Body of pancreas (tissue), 4 donors: ENCODE measurements around the gene SETD2. TPM values are rescaled to one million over a fixed set of nuclear protein-coding genes. Genes with fewer than 3 reads are reported as not detected.
"Not testable (repeated sequence)": the region's sequence is repeated elsewhere in the genome, so short reads cannot be mapped to it uniquely, and the experiment has no call there.

Source experiments
- ATAC-seq: fragments of 150-250 bp; one replicate; pipeline ENCODE4 v1.9.1; 2016
- DNase-seq, 4 donors: peaks; one replicate each; pipeline ENCODE4 v3.0.0-alpha.2; 2019
- H3K27ac ChIP-seq, 4 donors: fragments of 200-600 bp; sonication (generic); 1 replicate in 3 of 4; 2 replicates in 1 of 4; pipeline versions ENCODE4 v1.5.1 to v1.6.1; 2016 to 2019; ENCODE audit warnings: mild to moderate bottlenecking in 1 of 4, mixed read lengths in 1 of 4, moderate library complexity in 1 of 4
- H3K27me3 ChIP-seq, 2 donors: fragments of 200-600 bp; sonication (generic); one replicate each; pipeline ENCODE4 v1.6.0; 2016; ENCODE audit warnings: mild to moderate bottlenecking in 1 of 2
- H3K36me3 ChIP-seq, 2 donors: fragments of 200-600 bp; sonication (generic); replicated peaks in 1 of 2; 2 replicates each; pipeline ENCODE4 v1.5.1; 2016; ENCODE audit warnings: low read depth in 2 of 2; ENCODE audit not compliant: insufficient read depth in 1 of 2
- H3K4me1 ChIP-seq: fragments of 200-600 bp; sonication (generic); one replicate; pipeline ENCODE4 v1.6.0; 2016
- H3K4me3 ChIP-seq, 2 donors: fragments of 200-600 bp; sonication (generic); 1 replicate in 1 of 2; 2 replicates in 1 of 2; pipeline ENCODE4 v1.5.1; 2016 to 2019
- H3K9me3 ChIP-seq, 3 donors: fragments of 200-600 bp; sonication (generic); 1 replicate in 2 of 3; 2 replicates in 1 of 3; pipeline ENCODE4 v1.5.1; 2016
- CTCF ChIP-seq, 7 experiments: fragments of 450-650 bp in 4 of 7; fragments of 200-600 bp in 3 of 7; sonication (generic) in 3 of 7; IDR thresholded peaks; one replicate each; pipeline ENCODE4 v1.5.1; 2016 to 2019; ENCODE audit warnings: antibody characterized with exemption in 7 of 7
- POLR2A ChIP-seq, 3 donors: fragments of 450-650 bp; IDR thresholded peaks; one replicate each; pipeline ENCODE4 v1.6.1; 2016; ENCODE audit warnings: antibody characterized with exemption in 3 of 3, mild to moderate bottlenecking in 2 of 3
- whole genome bisulfite sequencing, 2 donors: methylation state at CpG; one replicate each; pipeline ENCODE4 v1.1.5; 2017; 5-methylcytosine and 5-hydroxymethylcytosine counted together
- intact Hi-C: fragments of 100-400 bp; cut with DNase I; formaldehyde crosslinking; loops from one replicate; pipeline ENCODE4 v1.15.1; 2023
- total RNA-seq, 2 donors: library from RNA; depleted of rRNA; stranded (reverse); fragments of >200 nt; gene quantifications; one replicate each; pipeline ENCODE4 v1.1.0, GENCODE V29; 2016

The SETD2 gene
- total RNA-seq, 2 donors from 2014 or later = 49.5 to 70.2 TPM

- intact Hi-C loops = no loop called here
- WGBS, 2 donors = 54 to 62% methylated on average over 2 of the region's 2 CpGs
- peaks cover 4 to 8% of the 10 kb centered on the region in 2 donors for H3K36me3 ChIP-seq
Observed at GRCh38 chr3:47034868-47035489, 128.9 kb downstream of the SETD2 start.

GRCh38 chr3:47031041-47031440 is 132.9 kb downstream of the SETD2 start:
- WGBS, 2 donors = 72 to 89% methylated on average over 4 of the region's 4 CpGs
- H3K9me3 ChIP-seq, intact Hi-C loops, H3K4me3 ChIP-seq, DNase-seq, H3K27me3 ChIP-seq, ATAC-seq, H3K36me3 ChIP-seq, H3K27ac ChIP-seq: not testable (repeated sequence)
- H3K4me1 ChIP-seq = peaks cover 10% of the 10 kb centered on the region

More at GRCh38 chr3:47034868-47035489, 128.9 kb downstream of the SETD2 start:
- H3K27me3 ChIP-seq = no peaks in the 10 kb centered on the region
- peak overlapping the region in 2 of 4 donors; percentile 16 to 43 for H3K27ac ChIP-seq
- H3K4me1 ChIP-seq = peaks cover 17% of the 10 kb centered on the region
- no peak for ATAC-seq
- DNase-seq = peak in 1 of 4 donors; percentile 22
- no peak for TF ChIP-seq CTCF (IDR thresholded peaks at IDR 0.05)
- no peak for TF ChIP-seq POLR2A (IDR thresholded peaks at IDR 0.05)
- H3K9me3 ChIP-seq = no peaks in the 10 kb centered on the region
- no peak overlapping the region for H3K4me3 ChIP-seq

GRCh38 chr3:47028667-47029066 is 135.2 kb downstream of the SETD2 start:
- H3K27ac ChIP-seq = no peak overlapping the region
- no peaks in the 10 kb centered on the region for H3K9me3 ChIP-seq

GRCh38 chr3:47028146-47028545 is 135.8 kb downstream of the SETD2 start:
- peaks cover 0 to 3% of the 10 kb centered on the region in 2 donors for H3K36me3 ChIP-seq
- 62 to 90% methylated on average over 3 of the region's 3 CpGs for WGBS, 2 donors
- H3K4me3 ChIP-seq = no peak overlapping the region
- DNase-seq (no peak), ATAC-seq (no peak)
- TF ChIP-seq POLR2A (IDR thresholded peaks at IDR 0.05) (no peak), CTCF (IDR thresholded peaks at IDR 0.05) (no peak)
- H3K4me1 ChIP-seq = peaks cover 1% of the 10 kb centered on the region
- no peaks in the 10 kb centered on the region for H3K27me3 ChIP-seq
- intact Hi-C loops = no loop called here
- H3K9me3 ChIP-seq = no peaks in the 10 kb centered on the region
- no peak overlapping the region for H3K27ac ChIP-seq

More at GRCh38 chr3:47028667-47029066, 135.2 kb downstream of the SETD2 start:
- peaks cover 0 to 4% of the 10 kb centered on the region in 2 donors for H3K36me3 ChIP-seq
- H3K4me1 ChIP-seq = no peaks in the 10 kb centered on the region
- TF ChIP-seq CTCF (IDR thresholded peaks at IDR 0.05) (no peak), POLR2A (IDR thresholded peaks at IDR 0.05) (no peak)
- intact Hi-C loops = no loop called here
- no peak overlapping the region for H3K4me3 ChIP-seq
- DNase-seq (no peak), ATAC-seq (no peak)
- 89 to 94% methylated on average over 1 of the region's 1 CpG for WGBS, 2 donors
- no peaks in the 10 kb centered on the region for H3K27me3 ChIP-seq

- H3K4me3 ChIP-seq, DNase-seq, H3K27ac ChIP-seq, intact Hi-C loops, H3K9me3 ChIP-seq, H3K36me3 ChIP-seq, ATAC-seq, H3K27me3 ChIP-seq: not testable (repeated sequence)
- 80 to 100% methylated on average over 1 of the region's 1 CpG for WGBS, 2 donors
- H3K4me1 ChIP-seq = peaks cover 13% of the 10 kb centered on the region
Observed at GRCh38 chr3:47026432-47026831, 137.5 kb downstream of the SETD2 start.

GRCh38 chr3:47024932-47025331 is 139.0 kb downstream of the SETD2 start:
- Histone ChIP-seq H3K4me1 (peaks cover 13% of the 10 kb centered on the region), H3K27ac (no peak overlapping the region), H3K27me3 (no peaks in the 10 kb centered on the region), H3K4me3 (no peak overlapping the region), H3K36me3 (peaks cover 0 to 2% of the 10 kb centered on the region in 2 donors), H3K9me3 (no peaks in the 10 kb centered on the region)
- no peak for DNase-seq
- TF ChIP-seq POLR2A (IDR thresholded peaks at IDR 0.05) = no peak
- intact Hi-C loops = no loop called here
- ATAC-seq = no peak
